ENCODE data around the gene WDR6. TPM values are rescaled to one million over a fixed set of nuclear protein-coding genes. Genes with fewer than 3 reads are reported as not detected.

Gene WDR6
- total and polyA plus RNA-seq, 12 donors: 70.4 to 126 (median 77.9) TPM

DNA sequence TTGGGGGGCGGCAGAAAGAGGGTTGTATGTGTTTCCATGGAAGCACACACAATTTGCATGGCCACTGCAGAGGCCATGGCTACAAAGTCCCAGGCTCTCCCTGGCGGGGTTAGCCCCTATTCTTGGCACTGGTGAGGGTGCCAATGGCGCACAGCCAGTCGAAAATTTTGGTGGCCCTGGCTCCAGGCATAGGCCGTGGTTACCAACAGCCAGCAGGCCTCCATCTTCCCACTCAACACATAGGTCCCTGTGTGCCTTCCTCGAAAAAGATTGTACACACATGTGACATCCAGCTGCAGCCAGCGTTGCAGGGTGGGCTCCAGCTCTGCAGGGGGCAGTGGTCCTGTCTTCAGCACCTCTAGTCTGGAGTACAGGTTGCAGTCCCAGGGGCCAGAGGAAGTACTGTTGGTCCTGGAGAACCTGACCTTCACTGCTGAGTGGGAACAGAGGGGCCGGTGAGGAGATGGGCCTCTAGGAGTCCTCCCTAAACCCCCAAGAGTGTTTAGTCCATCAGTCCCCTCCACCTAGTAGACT lies 10.0 kb upstream of the WDR6 start:
- Histone ChIP-seq H3K27me3 (no peaks in the 10 kb centered on the region), H3K4me1 (peaks cover 0 to 5% (median 1%) of the 10 kb centered on the region in 9 donors)

DNA sequence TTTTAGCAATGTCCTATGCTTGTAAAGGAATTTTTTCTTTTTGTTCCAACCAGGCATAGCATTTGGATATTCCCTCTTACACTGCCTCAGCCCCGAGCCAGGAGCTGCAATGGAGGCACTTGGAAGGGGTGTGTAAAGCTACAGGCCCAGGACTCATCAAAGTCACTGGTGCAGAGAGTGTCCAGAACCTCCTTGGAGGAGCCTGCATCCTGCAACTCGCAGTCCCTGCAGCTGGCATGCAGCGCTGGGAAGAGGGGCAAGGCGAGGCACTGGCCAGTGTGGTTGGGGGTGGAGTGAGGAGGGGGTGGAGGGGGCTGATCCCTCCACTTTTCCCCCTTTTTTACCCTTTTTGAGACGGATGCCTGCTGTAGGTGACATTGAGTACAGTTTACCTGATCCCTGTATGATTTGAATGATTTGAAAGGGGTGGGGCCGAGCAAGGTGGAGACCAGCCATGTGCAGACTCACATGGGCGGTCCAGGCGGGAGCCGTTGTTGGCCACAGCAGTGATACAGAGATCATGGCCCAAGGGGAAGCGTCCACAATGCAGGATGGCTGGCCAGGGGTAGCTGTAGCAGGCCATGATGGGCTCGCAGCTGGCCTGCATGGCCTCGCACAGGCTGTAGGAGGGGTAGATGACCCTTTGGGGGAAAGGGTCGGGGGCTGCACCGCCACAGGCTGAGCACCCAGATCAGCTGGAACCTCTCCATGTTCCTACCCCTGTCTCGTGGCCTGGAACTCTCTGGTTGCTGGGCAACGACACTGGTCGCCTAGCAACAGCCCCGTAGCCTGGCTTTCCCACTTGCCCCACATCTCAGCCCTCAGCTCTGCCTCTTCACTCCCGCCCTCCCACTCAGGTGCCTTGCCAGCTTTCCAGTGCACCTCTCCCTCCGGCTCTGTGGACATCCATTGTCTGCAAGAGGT lies 9.2 kb upstream of the WDR6 start:
- 79% methylated on average over 20 of the region's 20 CpGs for WGBS, 2 donors
- no peak overlapping the region for H3K27ac ChIP-seq
- H3K36me3 ChIP-seq: peaks cover 0 to 43% (median 0%) of the 10 kb centered on the region in 9 donors
- H3K4me3 ChIP-seq: no peak overlapping the region
- H3K9me3 ChIP-seq: no peaks in the 10 kb centered on the region
- no peaks in the 10 kb centered on the region for H3K4me1 ChIP-seq
- no peaks in the 10 kb centered on the region for H3K27me3 ChIP-seq
- no peak for DNase-seq
- intact Hi-C loops (cut with DNase I): loop anchor here in 1 of 10 donors (10.0 kb wide), 1 partner anchor 97 kb away; the partner anchor contains the start of gene QRICH1
- peak in 1 of 8 donors; percentile 5 for ATAC-seq
- TF ChIP-seq, protein P1, sequence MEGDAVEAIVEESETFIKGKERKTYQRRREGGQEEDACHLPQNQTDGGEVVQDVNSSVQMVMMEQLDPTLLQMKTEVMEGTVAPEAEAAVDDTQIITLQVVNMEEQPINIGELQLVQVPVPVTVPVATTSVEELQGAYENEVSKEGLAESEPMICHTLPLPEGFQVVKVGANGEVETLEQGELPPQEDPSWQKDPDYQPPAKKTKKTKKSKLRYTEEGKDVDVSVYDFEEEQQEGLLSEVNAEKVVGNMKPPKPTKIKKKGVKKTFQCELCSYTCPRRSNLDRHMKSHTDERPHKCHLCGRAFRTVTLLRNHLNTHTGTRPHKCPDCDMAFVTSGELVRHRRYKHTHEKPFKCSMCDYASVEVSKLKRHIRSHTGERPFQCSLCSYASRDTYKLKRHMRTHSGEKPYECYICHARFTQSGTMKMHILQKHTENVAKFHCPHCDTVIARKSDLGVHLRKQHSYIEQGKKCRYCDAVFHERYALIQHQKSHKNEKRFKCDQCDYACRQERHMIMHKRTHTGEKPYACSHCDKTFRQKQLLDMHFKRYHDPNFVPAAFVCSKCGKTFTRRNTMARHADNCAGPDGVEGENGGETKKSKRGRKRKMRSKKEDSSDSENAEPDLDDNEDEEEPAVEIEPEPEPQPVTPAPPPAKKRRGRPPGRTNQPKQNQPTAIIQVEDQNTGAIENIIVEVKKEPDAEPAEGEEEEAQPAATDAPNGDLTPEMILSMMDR (IDR thresholded peaks at IDR 0.05): no peak

More for the DNA sequence above, 10.0 kb upstream of the WDR6 start:
- ATAC-seq (no peak), DNase-seq (no peak)
- 76 to 80% methylated on average over 8 of the region's 8 CpGs for WGBS, 2 donors
- H3K36me3 ChIP-seq: peaks cover 0 to 42% (median 0%) of the 10 kb centered on the region in 9 donors
- intact Hi-C loops (cut with DNase I): loop anchor here in 1 of 10 donors (10.0 kb wide), 1 partner anchor 98 kb away; the partner anchor contains the start of gene QRICH1
- no peak overlapping the region for H3K27ac ChIP-seq
- H3K9me3 ChIP-seq: no peaks in the 10 kb centered on the region
- TF ChIP-seq, protein P1 (IDR thresholded peaks at IDR 0.05): no peak
- no peak overlapping the region for H3K4me3 ChIP-seq

DNA sequence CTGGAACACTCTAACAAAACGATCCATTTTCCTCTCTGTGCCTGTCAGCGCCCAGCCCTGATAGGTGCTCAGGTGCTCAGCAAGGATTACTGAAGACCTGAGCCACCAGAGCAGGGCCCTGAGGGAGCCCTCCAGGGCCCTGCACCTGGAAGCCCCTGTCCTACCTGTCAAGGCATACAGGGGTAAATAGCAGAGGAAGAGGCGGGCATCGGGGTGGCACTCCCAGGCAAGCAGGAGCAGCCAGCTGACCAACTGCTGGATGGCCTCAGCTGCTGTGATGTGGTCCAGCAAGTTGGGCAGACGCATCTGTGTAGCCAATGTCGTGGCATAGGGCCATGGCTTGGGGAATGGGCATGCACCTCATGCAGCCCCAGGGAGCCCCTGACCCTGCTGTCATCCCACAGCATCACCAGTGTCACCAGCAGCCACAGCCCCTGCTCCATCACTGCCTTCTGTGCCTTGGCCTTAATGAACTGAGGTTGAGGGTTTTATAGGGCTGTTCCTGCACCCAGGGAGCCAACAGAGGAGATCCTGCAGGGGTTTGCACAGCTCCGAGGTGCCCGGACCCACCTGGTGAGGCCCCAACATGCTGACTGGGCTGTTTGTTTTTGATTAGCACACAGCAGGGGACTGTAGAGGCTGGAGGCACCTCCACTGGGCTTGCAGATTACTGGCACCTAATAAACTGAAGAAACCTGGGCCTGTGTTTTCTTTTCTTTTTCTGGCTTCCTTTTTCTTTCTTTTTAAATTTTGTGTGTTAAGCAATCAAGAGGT lies 7.9 kb upstream of the WDR6 start:
- H3K27ac ChIP-seq: no peak overlapping the region
- DNase-seq: no peak
- no peaks in the 10 kb centered on the region for H3K9me3 ChIP-seq
- no peaks in the 10 kb centered on the region for H3K27me3 ChIP-seq
- ATAC-seq: no peak
- TF ChIP-seq, protein P1 (IDR thresholded peaks at IDR 0.05): no peak
- intact Hi-C loops (cut with DNase I): loop anchor here in 1 of 10 donors (10.0 kb wide), 1 partner anchor 96 kb away; the partner anchor contains the start of gene QRICH1
- H3K4me1 ChIP-seq: no peaks in the 10 kb centered on the region
- no peak overlapping the region for H3K4me3 ChIP-seq
- WGBS, 2 donors: 86% methylated on average over 8 of the region's 8 CpGs
- H3K36me3 ChIP-seq: peaks cover 0 to 42% (median 0%) of the 10 kb centered on the region in 9 donors

- H3K27me3 ChIP-seq: no peaks in the 10 kb centered on the region
- DNase-seq: no peak
- no peak overlapping the region for H3K27ac ChIP-seq
- intact Hi-C loops (cut with DNase I): no loop called here
- peaks cover 0 to 4% (median 2%) of the 10 kb centered on the region in 9 donors for H3K4me1 ChIP-seq
- TF ChIP-seq, protein P1 (IDR thresholded peaks at IDR 0.05): no peak
- H3K4me3 ChIP-seq: no peak overlapping the region
- no peaks in the 10 kb centered on the region for H3K9me3 ChIP-seq
- no peak for ATAC-seq
- H3K36me3 ChIP-seq: peaks cover 0 to 40% (median 0%) of the 10 kb centered on the region in 9 donors
- WGBS, 2 donors: 88 to 89% methylated on average over 6 of the region's 6 CpGs
Measured at GRCh38 chr3:49001155-49001554, 6.0 kb upstream of the WDR6 start.

Data from heart right ventricle (tissue), 16 donors.